CD4-positive, alpha-beta T cell treated with Interleukin-17A for 4 hours (primary cell): Measurements from ENCODE around the gene ABCA2.

Source experiments
- DNase-seq: peaks from one replicate; pipeline ENCODE4 v3.0.0-alpha.2; 2020; ENCODE audit warnings: mixed read lengths

The ABCA2 gene

GRCh38 chr9:137028263-137029057 is 423 bp upstream of the ABCA2 start:
- peak; percentile 82 for DNase-seq

DNA sequence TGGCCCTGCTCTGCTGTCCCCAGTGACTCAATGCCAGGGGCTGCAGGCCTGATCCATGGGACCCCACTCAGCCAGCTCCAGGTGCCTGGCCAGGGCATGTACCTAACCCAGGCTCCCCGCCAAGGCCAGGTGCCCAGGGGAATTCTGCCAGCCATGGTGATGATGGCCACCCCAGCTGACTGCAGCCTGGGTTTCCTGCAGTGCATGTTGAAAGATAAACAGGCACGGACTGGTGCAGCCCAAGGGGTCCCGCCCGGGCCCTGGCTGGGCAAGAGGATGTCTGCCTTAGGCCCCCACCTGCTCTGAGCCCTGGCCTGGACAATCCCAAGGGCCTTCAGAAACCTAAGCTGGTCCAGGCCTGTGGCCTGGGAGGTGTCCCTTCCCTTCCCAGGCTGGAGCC is 1.2 kb downstream of the ABCA2 start:
- DNase-seq: no peak

DNA sequence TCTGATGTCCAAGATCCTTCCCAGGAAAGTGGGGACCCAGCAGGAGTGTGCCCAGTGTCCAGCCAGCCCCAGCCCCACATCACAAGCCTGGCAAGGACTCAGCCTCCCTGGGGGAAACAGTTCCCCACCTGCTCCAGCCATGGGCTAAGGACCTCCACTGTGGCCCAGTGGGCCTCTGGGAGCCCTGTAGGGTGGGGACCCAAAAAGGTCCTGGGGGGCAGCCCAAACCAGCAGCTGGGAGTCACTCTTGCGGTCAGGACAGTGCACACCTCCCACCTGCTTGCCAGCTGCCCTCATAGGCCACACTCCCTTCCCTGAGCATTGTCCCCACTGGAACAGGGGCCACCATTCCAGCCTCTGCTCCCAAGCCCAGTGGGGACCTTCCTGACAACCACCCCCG is 1.7 kb downstream of the ABCA2 start:
- DNase-seq: no peak

DNA sequence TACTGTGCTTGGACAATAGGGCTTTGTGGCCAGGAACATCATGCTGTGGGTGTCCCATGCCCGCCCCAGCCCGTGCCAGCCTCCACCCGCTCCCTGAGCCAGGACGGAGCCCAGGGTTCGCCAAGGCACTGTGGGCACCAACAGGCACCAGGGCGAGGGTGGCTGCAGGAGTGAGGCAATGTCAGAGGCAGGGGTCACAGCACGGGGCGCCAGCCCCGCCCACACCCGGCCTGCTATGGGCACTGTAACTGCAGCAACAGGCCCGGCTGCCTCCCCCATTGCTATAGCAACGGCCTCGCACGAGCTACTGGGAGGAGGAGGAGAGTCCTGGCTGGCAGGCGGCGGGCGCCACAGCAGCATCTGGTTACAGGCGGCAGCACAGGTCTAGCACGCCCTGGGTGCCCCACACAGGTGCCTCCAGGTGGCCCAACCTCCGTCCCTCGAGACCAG is 2.5 kb downstream of the ABCA2 start:
- no peak for DNase-seq

- no peak for DNase-seq
These were observed 4.5 kb downstream of the ABCA2 start for GRCh38 chr9:137023583-137023991.

GRCh38 chr9:137023157-137023556 is 4.9 kb downstream of the ABCA2 start:
- no peak for DNase-seq

GRCh38 chr9:137022662-137023008 is 5.4 kb downstream of the ABCA2 start:
- no peak for DNase-seq

GRCh38 chr9:137021979-137022661 is 5.9 kb downstream of the ABCA2 start:
- peak; percentile 75 for DNase-seq

- no peak for DNase-seq
These were observed 6.5 kb downstream of the ABCA2 start for GRCh38 chr9:137021568-137021978.

DNA sequence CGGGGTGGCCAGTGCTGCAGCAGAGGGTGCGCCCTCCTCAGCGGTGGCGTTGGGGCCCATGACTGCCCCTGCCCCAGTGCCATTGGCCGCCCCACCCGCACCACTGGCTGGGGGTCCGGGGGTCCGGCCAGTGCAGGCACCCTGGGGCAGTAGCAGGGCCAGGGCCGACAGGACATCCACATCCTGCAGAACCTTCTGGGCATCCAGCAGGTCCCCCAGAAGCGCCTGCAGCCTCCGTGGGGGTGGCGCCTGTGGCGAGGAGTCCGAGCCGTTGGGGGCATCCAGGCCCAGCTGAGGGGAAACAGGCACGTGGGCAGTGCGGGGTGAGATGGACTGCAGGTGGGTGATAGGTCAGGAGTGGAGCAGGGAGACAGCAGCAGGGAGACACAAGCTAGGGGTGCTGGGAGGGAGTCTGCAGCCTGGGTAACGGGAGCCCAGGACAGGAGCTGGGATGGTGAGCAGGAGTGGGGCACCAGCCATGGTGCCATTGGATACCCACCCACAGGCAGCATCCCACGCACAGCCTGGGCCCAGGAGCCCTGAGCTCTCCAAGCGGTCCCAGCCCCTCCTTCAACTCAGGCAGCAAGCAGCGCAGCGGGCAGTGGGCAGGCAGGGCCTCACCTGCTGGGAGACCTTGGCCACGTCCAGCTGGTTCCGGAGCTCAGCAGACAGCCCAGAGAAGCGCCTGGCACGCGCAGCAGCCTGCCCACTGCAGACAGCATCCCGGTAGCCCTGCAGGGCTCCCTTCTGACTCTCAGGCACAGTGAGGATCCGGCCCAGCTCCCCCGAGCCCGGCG is 7.1 kb downstream of the ABCA2 start:
- DNase-seq: no peak

GRCh38 chr9:137019891-137020683 is 8.0 kb downstream of the ABCA2 start:
- DNase-seq: no peak

GRCh38 chr9:137018761-137019559 is 9.1 kb downstream of the ABCA2 start:
- no peak for DNase-seq

GRCh38 chr9:137017791-137018497 is 10.1 kb downstream of the ABCA2 start:
- DNase-seq: no peak

GRCh38 chr9:137017071-137017470 is 11.0 kb downstream of the ABCA2 start:
- DNase-seq: no peak

- DNase-seq: no peak
These were observed 11.6 kb downstream of the ABCA2 start for GRCh38 chr9:137016436-137016835.

DNA sequence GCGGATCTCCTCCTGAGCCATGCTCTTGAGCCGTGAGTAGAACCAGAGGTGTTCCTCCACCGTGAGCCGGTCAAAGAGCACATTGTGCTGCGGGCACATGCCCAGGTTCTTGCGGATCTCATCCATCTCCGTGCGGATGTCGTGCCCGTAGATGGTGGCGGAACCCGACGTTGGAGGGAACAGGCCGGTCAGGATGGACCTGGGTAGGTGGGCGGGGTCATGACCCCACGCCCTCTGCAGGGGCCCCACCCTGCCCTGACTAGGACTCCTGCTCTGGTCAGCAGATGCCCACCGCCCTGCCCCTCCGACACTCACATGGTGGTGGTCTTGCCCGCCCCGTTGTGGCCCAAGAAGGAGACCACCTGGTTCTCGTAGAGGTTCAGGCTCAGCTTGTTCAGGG is 12.1 kb downstream of the ABCA2 start:
- no peak for DNase-seq

GRCh38 chr9:137015540-137015930 is 12.5 kb downstream of the ABCA2 start:
- DNase-seq: no peak

DNA sequence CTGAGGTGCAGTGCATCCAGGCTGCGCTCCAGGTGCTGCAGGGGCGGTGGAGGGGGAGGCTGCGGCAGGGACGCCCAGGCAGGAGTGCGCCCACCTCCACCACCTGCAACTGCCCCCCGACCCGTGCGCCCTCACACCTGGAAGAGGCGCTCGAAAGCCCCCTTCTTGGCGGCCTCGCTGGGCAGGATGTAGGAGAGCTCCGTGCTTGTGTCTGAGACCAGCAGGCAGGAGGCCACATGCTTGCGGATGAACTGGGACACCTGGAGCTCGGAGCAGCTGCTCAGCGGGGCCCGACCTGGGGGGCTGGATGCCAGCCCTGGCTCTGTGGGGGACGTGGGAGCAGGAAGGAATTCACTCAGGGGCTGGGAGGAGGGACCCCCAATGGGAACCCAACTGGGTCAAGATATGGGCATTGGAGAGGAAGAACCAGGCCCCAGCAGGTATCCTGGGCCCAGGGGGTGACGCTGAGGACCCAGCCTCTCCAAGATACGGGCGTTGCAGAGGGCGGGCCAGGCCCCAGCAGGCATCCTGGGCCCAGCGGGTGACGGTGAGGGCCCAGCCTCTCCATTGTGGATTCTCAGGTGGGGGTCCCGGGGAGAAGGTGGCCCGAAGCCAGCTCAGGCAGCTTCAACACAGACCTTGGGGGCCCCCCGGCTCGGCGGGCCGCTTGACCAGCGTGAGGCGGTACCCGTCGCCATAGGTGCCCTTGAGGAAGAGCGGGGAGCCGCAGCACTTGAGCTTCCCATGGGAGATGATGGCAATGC is 13.1 kb downstream of the ABCA2 start:
- no peak for DNase-seq

- no peak for DNase-seq
These were observed 13.9 kb downstream of the ABCA2 start for GRCh38 chr9:137014166-137014565.

GRCh38 chr9:137013571-137013940 is 14.5 kb downstream of the ABCA2 start:
- no peak for DNase-seq
